RPMI7951 (cell line): ENCODE data around the gene RINL. TPM values are rescaled to one million over a fixed set of nuclear protein-coding genes. Genes with fewer than 3 reads are reported as not detected.

Source experiments
- DNase-seq: peaks from one replicate; pipeline ENCODE4 v3.0.0-alpha.2; 2012; ENCODE audit warnings: low read depth
- total RNA-seq: library from RNA; depleted of rRNA; stranded (reverse); fragments of >200 nt; shearing (Covaris generic); gene quantifications from 2 replicates; pipeline ENCODE4 v1.2.3, GENCODE V29; 2014

RINL gene
- total RNA-seq, 1 experiment from 2014 or later = 4.6 TPM

DNA sequence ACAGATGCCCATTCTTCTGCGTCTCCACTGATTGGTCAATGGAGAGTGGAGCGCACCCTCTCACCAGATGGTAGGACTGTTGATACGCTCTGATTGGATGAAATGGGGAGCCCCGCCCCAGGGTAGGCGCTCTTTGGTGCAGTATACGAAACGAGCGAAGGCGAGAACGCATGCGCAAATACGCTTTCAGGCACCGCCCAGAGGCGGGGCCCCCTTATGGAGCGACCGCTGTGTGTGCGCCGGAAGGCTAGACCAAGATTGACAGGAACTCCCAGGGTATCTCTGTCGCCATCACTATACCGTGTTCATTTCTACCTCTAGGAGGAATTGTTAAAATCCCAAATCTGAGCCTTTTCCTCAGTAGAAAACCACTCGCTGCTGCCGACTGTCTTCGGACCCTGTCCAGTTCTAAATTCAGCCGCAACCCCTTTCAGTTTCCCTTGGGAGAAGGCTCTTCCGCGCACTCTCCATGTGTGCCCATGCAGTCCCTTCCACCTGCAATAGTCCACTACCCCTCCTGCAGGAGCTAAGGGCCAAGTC is 27.6 kb downstream of the RINL start:
- DNase-seq = no peak

DNA sequence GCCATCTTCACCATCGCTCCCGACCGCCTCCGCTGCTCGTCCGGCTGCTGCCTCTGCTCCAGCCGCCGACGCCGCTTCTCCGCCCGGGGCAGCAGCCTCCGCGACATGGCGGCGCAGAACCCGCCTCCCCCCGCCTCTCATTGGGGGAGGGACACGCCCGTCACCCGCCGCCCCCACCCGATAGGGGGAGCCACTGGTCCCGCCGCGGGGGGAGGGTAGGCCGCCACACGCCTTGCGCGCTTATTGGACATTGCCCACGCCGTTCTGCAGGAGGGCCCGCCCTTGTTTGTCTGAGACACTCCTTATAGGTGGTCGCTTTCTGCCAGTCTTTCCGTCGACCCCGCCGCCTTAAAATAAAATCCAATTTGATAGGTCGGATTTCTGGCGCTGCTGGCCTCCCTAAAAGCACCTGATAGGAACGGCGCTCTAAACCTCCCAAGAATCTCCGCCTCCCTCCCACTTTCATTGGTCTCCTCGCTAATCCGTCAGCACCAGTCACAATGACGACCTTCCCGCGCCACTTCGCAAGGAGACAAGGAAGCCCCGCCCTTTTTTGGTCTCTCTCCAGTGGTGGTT is 28.1 kb downstream of the RINL start, which contains the start of gene HNRNPL:
TSS of gene HNRNPL (minus strand) at position 127 of the 576 bp plus-strand sequence. CDS start at position 107, 20 bp downstream.
- DNase-seq = peak; percentile 100

DNA sequence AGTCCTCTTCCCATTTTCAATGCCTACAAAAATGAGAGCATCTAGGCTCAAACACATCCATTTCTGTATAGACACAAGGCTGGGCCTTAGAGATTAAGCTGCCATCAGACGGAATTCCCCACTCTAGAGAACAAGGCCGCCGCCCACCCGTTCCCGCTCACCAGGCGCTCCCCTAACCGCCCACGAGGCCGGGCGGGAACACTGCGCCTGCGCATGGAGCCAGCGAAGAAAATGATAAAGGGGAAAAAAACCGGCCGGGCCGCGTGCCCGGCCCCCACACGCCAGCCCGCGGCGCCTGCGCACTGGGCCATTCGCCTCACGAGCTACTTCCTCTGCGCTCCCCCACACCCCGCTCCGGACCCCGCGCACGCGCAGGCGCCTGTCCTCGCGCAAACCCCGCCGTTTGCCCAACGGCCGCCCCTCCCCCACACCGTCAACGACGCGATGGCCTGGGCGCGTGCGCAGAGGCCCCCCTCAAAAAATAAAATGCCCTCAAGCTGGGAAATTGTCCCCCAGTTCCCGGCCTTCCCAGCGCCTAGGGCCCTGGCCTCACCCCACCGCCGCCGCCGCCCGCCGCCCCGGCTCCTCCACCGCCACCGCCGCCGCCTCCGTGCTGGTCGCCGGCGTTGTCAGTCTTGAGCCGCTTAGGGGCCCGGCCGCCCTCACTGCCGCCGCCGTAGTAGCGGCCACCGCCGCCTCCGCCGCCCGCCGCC is 28.8 kb downstream of the RINL start:
- DNase-seq = peak; percentile 94

DNA sequence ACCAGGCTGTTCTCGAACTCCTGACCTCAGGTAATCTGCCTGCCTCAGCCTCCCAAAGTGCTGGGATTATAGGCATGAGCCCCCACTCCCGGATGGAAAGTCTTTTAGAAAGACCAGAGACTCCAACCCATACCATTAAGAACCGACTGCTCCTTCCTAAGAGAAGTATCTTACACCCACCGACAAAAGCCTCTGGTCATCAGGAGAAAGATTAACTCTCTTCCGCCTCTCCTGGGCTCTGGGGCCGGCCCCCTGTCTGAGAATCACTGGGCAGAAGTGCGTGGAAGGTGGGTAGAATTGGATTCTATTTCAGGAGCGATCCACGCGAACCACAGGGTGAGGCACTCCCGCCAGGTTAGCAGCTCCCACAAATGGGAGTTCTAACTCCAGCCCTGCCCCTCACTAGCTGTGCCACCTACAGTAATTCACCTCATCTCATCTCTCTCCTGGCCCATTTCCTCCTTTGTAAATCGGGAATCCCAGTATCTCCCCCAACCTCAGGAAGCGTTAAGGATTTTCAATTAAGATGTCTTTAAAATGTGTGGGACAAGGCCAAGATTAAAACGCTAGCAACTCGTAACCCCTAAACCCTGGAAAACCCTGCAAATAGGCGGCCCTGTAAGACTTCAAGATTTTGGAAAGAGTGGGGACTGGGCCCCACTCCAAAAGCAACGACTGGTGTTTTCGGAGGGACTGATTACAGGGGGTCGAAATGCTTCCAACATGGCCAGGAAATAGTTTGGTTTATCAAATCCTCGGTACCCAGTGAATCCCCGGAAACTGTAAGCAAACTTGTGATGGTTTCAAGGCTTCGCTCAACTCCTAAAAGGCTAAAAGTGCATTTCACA is 29.6 kb downstream of the RINL start:
- no peak for DNase-seq

DNA sequence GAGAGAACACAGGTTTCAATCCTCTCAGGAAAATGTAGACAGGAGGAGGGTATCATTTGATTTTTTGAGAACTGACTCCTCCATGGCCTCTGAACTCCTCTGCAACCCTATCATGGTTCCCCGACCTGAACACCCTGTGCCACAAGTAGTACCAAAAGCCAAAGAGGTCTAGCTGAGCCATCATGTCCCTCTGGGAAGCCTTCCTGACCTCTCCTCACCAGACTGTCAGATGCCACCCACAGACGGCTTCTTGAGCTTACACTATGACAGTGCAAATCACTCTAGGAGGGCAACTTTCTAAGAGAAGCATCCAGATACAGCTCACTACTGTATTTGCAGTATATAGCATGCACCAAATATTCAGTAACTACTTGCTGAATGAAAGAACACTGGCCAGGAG is 32.0 kb downstream of the RINL start:
- DNase-seq = no peak

DNA sequence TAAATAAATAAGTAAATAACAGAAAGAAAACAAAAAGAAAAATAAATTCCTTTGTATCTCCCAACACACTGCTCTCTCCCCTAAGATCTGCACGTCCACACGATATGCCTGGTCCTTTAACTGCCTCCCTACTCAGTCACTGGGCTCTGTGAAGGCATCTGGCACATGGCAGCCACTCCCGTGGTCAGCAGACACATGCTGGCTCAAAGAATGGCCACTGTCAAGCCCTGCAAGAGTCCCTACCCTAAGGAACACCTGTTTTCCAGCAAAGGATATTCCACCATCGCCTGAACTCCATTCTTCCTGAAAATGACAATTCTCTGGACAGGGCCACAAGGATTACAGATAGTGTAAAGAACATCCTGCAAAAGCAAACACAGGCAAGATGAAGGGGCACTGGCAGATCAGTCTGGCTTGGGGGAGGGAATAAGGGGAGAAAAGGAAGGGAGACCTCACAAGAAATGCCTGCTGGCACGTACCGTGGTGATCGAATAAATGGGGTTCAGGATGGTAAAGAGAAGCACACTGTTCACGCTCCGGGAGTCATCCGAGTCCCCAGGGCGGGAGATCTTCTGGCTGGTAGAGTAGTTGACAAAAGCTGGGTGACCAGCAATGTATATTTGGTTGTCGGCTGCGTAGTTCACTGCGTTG is 32.6 kb downstream of the RINL start:
- DNase-seq = no peak

DNA sequence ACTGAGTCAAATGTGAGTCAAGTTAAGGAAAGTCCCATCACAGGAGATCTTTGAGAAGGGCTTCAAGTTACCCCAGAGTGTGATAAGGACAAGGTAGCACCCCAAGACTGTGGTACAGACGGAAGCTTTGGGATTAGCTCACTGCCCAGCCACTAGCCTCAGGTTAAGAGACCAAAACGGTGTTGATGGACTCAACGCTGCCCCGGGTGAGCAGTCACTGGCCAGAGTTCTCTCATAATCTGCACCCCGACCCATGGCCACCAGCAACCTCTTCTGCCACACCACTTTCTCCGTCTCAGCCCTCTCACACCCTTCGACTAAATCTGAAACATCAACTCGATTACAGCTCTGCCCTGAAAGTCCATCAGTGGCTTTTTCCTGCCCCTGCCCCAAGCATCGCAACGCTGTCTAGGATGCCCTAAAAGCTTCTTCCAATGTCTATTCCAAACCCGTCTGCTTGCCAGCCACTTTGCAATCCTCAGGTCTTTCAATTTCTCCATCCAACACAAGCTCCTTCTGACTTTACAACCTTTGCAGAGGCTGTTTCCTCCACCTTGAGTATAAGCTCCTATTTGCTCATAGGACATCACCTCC is 33.9 kb downstream of the RINL start:
- DNase-seq = no peak

DNA sequence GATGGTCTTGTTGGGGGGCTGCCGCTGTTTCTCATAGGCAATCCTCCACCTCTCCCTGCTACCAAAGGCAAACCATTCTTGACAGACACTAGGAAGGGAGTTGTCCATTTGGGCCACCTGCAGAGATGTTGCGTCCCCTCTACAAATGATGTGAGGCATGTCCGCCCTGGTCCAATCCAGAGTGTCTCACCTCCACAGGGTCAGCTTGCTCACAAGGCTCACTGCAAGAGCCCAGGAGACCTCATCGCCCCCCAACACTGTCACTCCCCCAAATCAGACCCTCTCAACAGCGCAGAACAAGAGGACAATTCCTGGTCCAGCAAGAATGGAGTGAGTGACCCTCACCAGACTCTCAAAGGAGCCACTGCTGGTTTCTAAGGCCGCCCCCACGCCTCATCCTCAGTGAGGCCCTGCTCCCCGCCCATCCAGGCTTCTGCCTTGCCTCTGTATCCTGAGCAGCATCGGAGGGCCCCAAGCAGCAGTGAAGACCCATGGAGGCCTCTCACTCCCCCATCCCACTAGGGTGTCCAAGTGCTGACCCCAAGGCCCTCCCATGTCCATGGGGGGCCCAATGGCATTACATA is 34.8 kb downstream of the RINL start:
- no peak for DNase-seq

DNA sequence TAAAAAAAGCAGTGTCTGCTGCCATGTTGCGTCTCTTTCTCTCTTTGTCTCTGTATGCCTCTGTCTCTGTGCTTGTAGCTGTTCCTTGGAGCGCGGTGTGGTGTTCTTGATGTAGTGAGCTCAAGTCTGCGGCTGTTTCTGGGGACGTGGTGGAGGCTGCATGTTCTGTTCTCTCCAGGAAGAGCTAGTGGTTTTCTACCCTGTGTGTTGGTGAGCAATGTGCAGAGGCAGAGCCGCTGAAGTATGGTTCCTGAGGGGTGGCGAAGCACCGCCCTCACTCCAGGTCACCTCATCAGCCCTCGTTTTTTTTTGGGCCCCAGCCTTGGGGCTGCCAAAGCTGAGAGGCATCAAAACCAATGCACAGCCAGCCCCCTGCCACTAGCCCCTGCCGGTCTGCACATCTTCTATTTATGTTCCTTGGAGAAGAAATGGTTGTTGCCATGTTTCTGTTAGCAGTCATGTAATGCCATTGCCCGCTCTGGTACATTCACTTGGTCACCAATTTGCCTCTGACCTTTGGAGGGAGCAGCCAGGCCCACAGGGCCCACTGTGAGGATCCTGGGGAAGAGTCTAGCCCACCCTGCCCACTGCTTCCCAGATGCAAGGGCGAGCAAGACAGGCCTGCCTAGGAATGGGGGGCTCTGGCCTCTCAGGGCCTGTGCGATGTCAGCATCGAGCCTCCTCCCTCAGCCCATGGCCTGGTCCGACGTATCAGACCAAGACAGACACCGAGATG is 35.5 kb downstream of the RINL start:
- no peak for DNase-seq

DNA sequence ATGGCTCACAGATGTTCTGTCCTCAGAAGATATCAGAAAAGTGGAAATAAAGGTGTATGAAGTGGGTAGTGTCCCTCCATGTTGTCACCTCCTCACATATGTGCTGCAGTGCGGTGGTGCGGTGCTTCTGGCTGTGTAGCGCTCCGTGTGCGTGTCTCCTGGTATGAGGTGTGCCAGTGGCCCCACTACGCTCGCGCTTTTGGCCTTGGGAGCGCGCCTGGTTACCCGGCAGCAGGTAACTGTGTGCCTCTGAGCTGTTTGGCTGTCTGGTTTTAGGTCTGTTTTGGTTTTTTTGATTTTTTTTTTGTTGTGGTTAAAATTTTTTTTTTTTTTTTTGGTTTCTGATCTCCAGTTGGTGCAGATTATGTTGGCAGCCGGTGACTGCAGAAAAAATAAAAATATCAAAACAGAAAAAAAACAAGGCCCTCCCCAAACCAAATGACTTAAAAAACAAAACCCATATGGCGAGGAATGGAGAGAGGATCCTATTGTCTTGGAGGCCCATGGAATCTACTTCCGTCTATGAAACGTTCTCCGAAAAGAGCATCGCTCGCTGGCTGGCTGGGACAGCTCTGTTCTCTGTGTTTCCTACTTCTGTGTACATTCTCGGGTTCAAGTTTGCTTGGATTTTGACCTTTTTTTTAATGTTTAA is 36.2 kb downstream of the RINL start:
- DNase-seq = no peak

DNA sequence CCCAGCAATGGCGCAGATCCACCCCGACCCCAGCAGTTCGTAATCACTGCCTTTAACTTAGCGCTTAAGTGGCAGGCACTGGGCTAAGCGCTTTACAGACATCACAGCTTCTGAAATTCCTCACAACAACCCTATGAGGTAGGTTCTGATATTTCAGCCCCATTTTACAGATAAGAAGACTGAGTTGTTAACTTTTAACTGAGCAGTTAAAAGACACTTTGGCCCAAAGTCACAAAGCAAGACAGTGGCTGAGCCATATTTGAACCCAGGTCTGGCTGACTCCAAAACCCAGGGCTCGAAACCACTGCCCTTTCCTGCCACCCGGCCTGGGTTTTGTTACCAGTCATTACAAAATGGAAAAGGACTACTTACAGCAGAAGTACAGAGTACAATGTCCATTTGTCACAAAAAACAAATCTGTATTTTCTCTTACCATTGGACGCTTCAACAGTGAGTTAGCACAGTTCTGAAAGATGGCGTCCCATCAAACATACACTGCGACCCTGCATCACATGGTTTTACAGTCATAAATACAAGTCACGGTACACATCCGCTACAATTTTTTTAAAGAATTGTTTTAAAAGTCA is 36.8 kb downstream of the RINL start:
- DNase-seq = no peak

DNA sequence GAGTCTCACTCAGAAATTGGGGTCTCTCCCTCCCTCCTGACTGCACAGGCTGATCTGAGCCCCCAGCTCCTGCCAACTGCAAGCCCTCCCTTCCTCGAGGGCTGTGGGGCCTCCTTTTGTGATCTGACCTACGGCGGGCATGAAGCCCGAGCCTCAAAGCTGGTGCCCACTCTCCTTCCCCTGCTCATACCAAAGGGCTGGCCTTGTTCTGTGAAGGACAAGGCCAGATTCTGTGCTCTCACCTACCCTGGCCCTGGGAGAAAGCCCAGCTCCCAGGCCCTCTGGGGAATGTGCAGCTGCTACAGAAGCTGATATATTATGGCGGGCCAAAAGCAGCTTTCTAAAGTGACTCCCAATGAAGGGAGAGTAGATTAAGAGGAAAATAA is 37.5 kb downstream of the RINL start:
- DNase-seq = no peak

DNA sequence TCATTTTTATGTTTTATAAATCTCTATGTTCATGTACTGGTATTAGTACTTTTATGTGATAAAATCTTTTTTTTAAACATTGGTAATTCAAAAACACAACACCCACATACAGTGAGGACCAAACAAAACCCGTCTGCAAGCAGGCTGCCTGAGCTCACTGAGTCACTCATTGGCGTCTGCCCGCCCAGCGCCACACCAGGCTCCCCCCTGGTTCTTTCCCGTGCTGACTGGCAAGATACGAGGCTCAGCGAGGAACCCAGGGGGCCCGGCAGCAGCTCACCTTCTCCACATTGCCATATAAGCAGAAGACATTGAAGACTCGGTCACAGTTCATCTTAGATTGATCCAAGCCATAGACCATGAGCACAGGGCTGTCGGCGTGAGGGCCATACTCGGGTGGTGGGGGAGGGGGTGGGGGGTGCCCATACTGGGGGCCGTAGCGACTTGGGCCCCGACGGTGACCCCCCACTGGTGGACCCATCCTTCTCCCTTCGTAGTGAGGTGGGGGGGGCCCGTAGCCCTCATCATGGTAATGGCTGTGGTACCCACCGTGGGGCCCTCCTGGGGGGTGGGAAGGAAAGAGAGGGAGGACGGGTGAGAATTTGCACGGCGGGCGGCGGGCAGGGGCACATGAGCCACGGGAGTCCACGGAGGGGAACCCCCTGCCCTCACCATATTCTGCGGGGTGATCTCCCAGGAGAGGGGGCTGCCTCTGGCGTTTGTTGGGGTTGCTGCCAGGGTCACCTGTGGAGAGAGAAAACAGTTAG is 38.1 kb downstream of the RINL start:
- no peak for DNase-seq

DNA sequence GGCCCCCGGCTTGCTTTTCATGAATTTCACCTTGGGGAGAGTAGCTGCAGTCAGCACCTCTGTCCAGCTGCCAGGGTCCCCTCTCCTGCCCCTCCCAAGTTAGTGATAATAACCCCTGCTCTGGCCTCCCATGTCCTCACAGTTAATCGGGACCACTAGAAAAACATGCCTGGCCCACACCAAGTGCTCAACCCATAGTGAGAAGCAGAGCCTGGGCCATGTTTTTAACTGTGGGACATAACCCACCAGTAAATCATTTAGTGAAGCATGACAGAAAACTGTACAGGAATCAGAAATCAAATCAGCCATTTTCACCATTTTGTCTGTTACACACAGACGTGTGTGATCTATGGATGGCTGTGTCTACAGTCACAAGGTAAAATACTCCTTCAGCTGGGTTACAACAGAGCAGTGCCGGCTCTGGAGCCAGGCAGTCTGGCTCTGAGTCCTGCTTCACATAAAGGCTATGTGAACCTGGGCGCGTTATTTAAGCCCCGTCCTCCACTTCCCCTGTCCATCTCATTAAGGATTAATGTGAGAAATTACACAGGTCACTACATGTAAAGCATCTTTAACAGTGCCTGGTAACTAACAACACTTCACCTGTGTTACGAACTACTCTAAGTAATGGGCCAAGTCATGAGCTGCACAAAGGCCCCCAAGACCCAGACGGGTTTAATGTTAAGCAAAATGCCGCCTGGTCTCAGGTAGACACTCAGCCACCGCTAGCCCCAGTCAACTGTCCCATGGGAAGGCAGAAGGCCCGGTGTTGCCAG is 38.9 kb downstream of the RINL start:
- DNase-seq = no peak

DNA sequence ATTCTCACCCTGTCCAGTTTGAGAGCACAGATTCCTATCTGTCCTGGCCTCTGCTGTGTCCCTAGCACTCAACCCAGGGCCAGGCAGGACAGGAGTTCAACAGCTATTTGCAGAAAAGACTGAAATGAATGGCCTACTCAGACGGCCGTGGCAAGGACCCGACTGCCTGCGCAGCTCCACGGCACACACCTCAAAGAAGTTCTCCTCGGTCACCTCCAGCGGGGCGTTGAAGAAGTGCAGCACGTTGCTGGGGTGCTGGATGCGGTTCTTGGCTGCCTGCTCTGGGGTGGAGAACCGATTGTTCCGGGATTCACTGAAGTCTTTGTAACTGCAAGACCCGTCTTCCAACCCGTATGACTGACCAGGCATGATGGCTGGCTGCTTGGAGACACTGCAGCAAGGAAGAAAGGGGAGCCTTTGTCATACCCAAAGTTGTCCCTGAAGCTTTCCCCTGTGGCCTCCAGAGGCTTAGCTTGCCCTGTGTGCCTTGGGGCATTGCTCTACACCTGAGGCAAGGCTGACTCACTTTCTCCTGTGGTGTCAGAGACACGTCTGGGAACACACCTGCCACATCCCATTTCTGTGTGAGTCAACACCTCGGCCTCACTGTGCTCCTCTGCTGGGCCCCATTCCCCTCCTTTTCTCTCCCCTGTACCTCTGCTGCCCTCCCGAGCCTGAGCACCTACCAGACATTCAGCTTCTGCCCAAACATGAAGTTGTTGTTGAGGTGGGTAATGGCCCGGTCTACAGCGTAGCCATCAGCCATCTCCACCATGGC is 39.7 kb downstream of the RINL start:
- no peak for DNase-seq

DNA sequence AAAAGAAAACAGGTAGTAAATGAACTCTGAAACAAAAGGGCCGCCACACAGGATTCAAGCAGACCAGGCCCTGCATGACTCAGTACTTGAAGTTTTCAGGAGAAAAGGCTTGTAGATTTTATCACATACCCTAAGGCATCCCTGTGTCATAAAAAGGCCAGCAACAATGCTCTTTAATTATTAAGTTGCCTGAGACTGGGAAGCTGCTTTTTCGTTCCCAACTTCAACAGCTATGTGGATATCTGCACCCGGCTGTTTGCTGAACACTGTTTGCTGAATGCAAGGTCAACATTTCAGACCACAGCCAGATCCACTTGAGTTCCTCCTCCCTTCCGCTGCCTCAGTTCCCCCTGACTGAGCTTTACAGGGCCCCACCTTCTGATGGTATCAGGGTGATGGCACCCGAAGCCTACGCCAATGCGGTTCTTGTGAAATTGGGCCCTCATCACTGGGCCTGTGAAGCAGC is 40.4 kb downstream of the RINL start:
- DNase-seq = peak; percentile 86

DNA sequence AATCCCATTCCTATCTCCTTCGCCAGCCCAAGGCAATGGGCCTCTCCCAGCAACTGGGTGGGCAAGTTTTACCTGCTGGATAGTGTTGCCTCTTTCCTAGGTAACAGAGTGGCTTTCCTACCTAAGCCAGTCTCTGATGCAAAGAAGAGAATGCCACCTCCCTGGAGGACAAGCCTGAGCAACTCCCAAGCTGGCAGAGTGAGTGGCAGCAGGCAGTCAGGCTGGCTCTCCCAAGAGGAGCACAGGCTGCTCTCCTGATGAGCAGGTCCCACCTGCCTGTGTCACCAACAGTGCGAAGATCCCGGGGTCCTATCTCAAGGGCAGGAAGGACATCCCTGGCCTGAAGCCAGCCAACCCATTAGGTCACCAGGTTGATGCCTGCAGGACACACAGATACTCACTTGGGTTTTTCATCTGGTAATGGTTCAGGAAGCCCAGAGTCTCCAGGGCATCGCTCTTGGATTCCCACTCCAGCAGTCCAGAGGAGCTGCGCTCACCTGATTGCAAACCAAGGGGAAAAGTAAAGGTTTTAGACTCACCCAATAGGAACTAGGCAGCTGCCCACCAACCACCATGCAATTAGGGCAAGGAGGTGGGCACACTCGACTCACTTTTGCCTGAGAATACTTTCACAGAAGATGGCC is 41.0 kb downstream of the RINL start:
- no peak for DNase-seq
